ENCODE data around the gene RPA1.

DNA sequence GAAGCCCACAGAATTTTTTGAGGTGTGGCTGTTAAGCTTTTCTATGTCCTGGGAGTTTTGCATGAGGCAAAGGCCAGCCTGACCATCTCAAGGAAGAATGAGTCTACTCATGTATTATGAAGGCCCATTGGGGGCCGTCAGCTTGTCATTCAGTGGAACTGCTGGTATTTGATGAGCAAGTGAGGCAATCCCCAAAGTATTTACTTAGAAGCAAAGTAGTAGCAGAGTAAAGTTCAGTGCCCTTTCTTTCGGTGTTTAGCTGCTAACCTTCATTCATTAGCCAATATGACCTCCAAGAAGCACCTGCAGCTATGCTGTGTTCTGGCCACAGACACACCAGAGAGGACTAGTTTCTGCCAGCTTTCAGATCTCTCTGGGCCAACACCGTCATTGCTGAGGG is 80.2 kb downstream of the RPA1 start:
- TF ChIP-seq RFX5 (IDR thresholded peaks at IDR 0.05; ENCODE audit: borderline replicate concordance, low read depth, low read length) (no peak), POLR2A (IDR thresholded peaks at IDR 0.05; ENCODE audit: control extremely low read depth in 1 of 2, low read depth in 2 of 2, low read length in 2 of 2) (no peak), JUN (IDR thresholded peaks at IDR 0.05; ENCODE audit: low read depth, low read length) (no peak), KDM5A (IDR thresholded peaks at IDR 0.05; ENCODE audit: low read length) (no peak), SRF (IDR thresholded peaks at IDR 0.05; ENCODE audit: low read depth, low read length) (no peak), GABPA (IDR thresholded peaks at IDR 0.05; ENCODE audit: borderline replicate concordance, insufficient read depth, low read length) (no peak), TEAD4 (IDR thresholded peaks at IDR 0.05; ENCODE audit: low read depth, low read length) (no peak), POLR2AphosphoS5 (IDR thresholded peaks at IDR 0.05; ENCODE audit: low read depth, low read length) (no peak), SP2 (IDR thresholded peaks at IDR 0.05; ENCODE audit: low read length) (no peak)
- TF ChIP-seq, protein P1, sequence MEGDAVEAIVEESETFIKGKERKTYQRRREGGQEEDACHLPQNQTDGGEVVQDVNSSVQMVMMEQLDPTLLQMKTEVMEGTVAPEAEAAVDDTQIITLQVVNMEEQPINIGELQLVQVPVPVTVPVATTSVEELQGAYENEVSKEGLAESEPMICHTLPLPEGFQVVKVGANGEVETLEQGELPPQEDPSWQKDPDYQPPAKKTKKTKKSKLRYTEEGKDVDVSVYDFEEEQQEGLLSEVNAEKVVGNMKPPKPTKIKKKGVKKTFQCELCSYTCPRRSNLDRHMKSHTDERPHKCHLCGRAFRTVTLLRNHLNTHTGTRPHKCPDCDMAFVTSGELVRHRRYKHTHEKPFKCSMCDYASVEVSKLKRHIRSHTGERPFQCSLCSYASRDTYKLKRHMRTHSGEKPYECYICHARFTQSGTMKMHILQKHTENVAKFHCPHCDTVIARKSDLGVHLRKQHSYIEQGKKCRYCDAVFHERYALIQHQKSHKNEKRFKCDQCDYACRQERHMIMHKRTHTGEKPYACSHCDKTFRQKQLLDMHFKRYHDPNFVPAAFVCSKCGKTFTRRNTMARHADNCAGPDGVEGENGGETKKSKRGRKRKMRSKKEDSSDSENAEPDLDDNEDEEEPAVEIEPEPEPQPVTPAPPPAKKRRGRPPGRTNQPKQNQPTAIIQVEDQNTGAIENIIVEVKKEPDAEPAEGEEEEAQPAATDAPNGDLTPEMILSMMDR (IDR thresholded peaks at IDR 0.05; ENCODE audit: control extremely low read depth in 1 of 3, insufficient read depth in 1 of 3, low read depth in 1 of 3, low read length in 3 of 3) = no peak
- TF ChIP-seq, protein P2, sequence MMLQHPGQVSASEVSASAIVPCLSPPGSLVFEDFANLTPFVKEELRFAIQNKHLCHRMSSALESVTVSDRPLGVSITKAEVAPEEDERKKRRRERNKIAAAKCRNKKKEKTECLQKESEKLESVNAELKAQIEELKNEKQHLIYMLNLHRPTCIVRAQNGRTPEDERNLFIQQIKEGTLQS (IDR thresholded peaks at IDR 0.05; ENCODE audit: insufficient read depth, low read depth, low read length) = no peak
- TF ChIP-seq, protein P3, sequence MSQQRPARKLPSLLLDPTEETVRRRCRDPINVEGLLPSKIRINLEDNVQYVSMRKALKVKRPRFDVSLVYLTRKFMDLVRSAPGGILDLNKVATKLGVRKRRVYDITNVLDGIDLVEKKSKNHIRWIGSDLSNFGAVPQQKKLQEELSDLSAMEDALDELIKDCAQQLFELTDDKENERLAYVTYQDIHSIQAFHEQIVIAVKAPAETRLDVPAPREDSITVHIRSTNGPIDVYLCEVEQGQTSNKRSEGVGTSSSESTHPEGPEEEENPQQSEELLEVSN (IDR thresholded peaks at IDR 0.05) = no peak

Measured in H1 (cell line).